Lung (tissue), 12 donors: Measurements from ENCODE around the gene ABCA7. TPM values are rescaled to one million over a fixed set of nuclear protein-coding genes. Genes with fewer than 3 reads are reported as not detected.
"Not testable (repeated sequence)": the region's sequence is repeated elsewhere in the genome, so short reads cannot be mapped to it uniquely, and the experiment has no call there.

ENCODE experiments used
- ATAC-seq: fragments of 200-7000 bp; cut with Tn5 transposase; one replicate; pipeline ENCODE4 v1.9.1; 2020; ENCODE audit warnings: moderate number of reproducible peaks; ENCODE audit not compliant: insufficient read depth, low FRiP score
- DNase-seq, 3 donors: peaks; one replicate each; pipeline ENCODE4 v3.0.0-alpha.2; 2013 to 2017
- H3K27ac ChIP-seq, 2 donors: one replicate each; pipeline ENCODE4 v1.5.1; 2013; ENCODE audit warnings: mild to moderate bottlenecking in 2 of 2, moderate library complexity in 2 of 2, control low read depth in 1 of 2, inconsistent platforms in 1 of 2, low read depth in 1 of 2, low read length in 1 of 2
- H3K27me3 ChIP-seq, 3 donors: one replicate each; pipeline ENCODE4 v1.5.1; 2013; ENCODE audit warnings: low read length in 2 of 3; ENCODE audit not compliant: control insufficient read depth in 3 of 3, insufficient read depth in 3 of 3
- H3K36me3 ChIP-seq, 4 donors: one replicate each; pipeline ENCODE4 v1.5.1; 2013; ENCODE audit warnings: low read length in 4 of 4, mild to moderate bottlenecking in 1 of 4, moderate library complexity in 1 of 4; ENCODE audit not compliant: control insufficient read depth in 4 of 4, insufficient read depth in 4 of 4
- H3K4me1 ChIP-seq, 5 donors: one replicate each; pipeline ENCODE4 v1.5.1; 2013; ENCODE audit warnings: low read length in 5 of 5, mild to moderate bottlenecking in 2 of 5, moderate library complexity in 1 of 5; ENCODE audit not compliant: control insufficient read depth in 5 of 5, insufficient read depth in 5 of 5
- H3K4me3 ChIP-seq: one replicate; pipeline ENCODE4 v1.5.1; 2013; ENCODE audit warnings: mild to moderate bottlenecking, control low read depth, moderate library complexity
- H3K9ac ChIP-seq, 2 donors: one replicate each; pipeline ENCODE4 v1.5.1; 2013; ENCODE audit warnings: low read length in 2 of 2, control low read depth in 1 of 2; ENCODE audit not compliant: insufficient read depth in 1 of 2
- H3K9me3 ChIP-seq, 4 donors: one replicate each; pipeline ENCODE4 v1.5.1; 2013; ENCODE audit warnings: low read length in 3 of 4, mild to moderate bottlenecking in 1 of 4, moderate library complexity in 1 of 4; ENCODE audit not compliant: control insufficient read depth in 4 of 4, insufficient read depth in 3 of 4
- WGBS, 2 donors: extraction: QIAGEN DNeasy Blood & Tissue Kit; methylation state at CpG; one replicate each; pipeline ENCODE4 v1.1.7; 2013; 5-methylcytosine and 5-hydroxymethylcytosine counted together
- polyA plus RNA-seq, 2 donors: library from polyadenylated mRNA; stranded (reverse); fragments of 200-250 nt; gene quantifications; one replicate each; pipeline ENCODE4 v1.2.1, GENCODE V29; 2013
- total RNA-seq, 2 donors: library from RNA; depleted of rRNA in 1 of 2; stranded (reverse); fragments of >200 nt in 1 of 2; gene quantifications; one replicate each; pipeline ENCODE4 v1.2.1, GENCODE V29; 2014 to 2021
- TF ChIP-seq, protein P1 (sequence below): IDR thresholded peaks from 2 replicates; pipeline ENCODE4 v1.5.1; 2012; ENCODE audit warnings: mild to moderate bottlenecking; ENCODE audit errors: control extremely low read depth, extremely low read depth
- donor health status: control.
- donor health status: control.
- donor health status: Bipolar disorder and iron deficiency.
- donor health status: healthy.
- donor health status: DM: yes; HTN: yes; CAD: no.

Gene ABCA7
- total and polyA plus RNA-seq, 4 donors = 20.1 to 54.4 (median 41.7) TPM

DNA sequence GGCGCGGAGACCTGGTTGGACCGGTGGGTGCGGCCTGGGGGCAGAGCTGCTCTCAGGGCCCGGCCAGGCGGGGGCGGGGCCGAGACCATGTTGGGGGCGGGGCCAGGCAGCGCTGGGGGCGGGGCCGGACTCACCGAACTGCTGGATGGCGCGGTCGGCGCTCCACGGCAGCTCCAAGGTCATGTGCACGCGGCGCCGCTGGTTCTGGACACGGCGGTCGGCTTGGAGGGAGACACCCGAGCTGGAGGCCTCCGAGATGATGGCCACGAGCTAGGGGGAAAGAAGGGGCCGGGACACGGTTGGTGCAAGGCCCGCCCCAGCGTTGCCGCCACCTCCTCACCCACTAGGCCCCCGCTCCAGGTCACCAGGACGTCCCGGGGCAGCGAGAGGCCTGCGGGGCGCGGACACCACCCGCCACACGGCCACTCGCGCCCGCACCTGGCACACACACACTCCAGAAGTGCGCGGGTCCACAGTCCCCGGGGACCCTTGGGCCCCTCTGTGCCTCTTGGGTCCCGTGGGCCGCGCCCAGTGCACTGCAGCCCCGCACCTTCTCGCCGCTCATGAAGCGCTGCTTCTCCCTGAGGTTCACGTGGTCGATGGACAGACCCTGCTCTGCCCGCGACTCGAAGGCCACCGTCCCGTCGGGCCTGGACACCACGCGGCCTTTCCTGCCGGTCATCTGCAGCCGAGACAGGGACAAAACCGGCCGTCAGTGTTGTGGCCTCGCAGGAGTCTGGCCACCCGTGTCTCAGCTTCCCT is 72.5 kb downstream of the ABCA7 start:
- H3K27me3 ChIP-seq = no peaks in the 10 kb centered on the region
- 78 to 85% methylated on average over 62 to 71 of the region's 71 CpGs for WGBS, 2 donors
- no peaks in the 10 kb centered on the region for H3K9me3 ChIP-seq
- H3K36me3 ChIP-seq = peaks cover 5 to 84% (median 12%) of the 10 kb centered on the region in 4 donors
- H3K4me3 ChIP-seq = no peak overlapping the region
- H3K27ac ChIP-seq = peak overlapping the region in 1 of 2 donors; percentile 49
- peaks cover 0 to 10% (median 6%) of the 10 kb centered on the region in 5 donors for H3K4me1 ChIP-seq
- TF ChIP-seq, protein P1, sequence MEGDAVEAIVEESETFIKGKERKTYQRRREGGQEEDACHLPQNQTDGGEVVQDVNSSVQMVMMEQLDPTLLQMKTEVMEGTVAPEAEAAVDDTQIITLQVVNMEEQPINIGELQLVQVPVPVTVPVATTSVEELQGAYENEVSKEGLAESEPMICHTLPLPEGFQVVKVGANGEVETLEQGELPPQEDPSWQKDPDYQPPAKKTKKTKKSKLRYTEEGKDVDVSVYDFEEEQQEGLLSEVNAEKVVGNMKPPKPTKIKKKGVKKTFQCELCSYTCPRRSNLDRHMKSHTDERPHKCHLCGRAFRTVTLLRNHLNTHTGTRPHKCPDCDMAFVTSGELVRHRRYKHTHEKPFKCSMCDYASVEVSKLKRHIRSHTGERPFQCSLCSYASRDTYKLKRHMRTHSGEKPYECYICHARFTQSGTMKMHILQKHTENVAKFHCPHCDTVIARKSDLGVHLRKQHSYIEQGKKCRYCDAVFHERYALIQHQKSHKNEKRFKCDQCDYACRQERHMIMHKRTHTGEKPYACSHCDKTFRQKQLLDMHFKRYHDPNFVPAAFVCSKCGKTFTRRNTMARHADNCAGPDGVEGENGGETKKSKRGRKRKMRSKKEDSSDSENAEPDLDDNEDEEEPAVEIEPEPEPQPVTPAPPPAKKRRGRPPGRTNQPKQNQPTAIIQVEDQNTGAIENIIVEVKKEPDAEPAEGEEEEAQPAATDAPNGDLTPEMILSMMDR = no peak
- ATAC-seq = no peak
- peak in 2 of 3 donors; percentile 22 to 66 for DNase-seq
- no peak overlapping the region for H3K9ac ChIP-seq

DNA sequence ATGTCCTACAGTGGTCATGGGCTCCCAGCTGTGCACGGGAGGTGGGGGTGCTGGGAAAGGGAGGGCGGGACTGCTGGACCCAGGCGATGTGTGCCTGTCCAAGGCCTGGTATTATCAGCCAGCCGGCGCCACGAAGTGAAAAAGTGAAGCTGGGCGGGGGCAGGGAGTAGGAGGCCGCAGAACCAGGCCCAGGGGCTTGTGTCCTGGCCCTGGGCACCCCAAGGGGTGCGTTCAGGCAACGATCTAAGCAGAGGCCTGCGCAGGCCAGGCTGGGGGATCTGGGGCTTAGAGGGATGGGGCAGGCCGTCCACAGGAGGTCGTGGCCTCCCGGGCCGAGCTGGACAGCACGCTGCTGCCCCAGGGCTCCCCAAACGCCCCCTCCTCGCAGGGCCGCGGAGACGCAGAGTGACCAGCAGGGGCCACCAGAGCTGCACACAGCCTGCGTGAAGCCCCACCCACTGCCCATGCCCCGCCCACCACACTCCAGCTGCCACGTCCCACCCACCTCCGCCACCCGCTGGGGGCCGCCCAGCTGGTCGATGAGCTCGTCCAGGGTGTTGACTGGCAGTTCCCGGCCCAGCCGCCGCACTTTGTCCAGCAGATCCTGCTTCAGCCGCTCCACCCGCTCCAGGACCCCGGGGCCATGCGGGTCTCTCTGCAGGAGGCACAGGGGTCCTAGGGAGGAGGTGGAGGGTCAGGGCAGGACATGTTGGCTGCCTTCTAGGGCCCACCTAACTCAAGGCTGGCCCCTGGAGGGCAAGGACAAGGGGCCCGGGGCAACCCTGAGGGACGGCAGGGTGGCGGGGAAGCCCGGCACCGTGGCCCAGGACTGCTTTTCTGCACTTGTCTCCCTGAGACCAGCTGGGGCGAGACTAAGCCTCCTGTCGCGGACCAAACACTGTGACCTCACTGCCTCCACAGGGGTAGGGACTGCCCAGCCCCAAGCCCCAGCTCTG is 73.4 kb downstream of the ABCA7 start:
- no peaks in the 10 kb centered on the region for H3K27me3 ChIP-seq

DNA sequence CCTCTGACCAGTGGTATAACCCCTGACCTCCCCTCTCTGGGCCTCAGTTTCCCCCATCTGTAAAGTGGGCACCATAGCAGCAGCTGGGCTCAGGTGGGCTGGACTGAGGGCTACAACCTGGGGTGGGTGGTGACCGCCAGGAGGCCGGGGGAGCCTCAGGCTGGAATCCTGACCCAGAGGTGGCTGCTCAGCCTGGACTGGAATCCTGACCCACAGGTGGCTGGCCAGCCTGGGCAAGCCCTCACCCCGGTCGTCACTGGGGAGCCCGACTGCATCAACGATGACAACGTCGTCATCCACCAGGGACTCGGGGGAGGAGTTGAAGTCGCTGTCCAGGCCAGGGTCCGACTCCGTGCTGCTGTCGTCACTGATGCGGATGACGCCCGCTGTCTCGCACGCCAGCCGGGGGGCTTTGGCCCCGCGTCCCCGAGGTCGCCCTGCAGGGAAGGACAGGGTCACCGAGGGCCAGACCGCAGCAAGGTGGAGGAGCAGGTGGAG is 74.1 kb downstream of the ABCA7 start:
- no peaks in the 10 kb centered on the region for H3K27me3 ChIP-seq
- no peak for ATAC-seq
- peaks cover 0 to 9% (median 6%) of the 10 kb centered on the region in 5 donors for H3K4me1 ChIP-seq
- no peaks in the 10 kb centered on the region for H3K9me3 ChIP-seq
- no peak overlapping the region for H3K9ac ChIP-seq
- no peak for DNase-seq
- 94 to 96% methylated on average over 25 of the region's 25 CpGs for WGBS, 2 donors
- no peak overlapping the region for H3K4me3 ChIP-seq
- TF ChIP-seq, protein P1 = no peak
- H3K27ac ChIP-seq = peak overlapping the region in 1 of 2 donors; percentile 71
- peaks cover 9 to 84% (median 12%) of the 10 kb centered on the region in 4 donors for H3K36me3 ChIP-seq

More for the DNA sequence above, 73.4 kb downstream of the ABCA7 start:
- Histone ChIP-seq H3K9ac (no peak overlapping the region), H3K27ac (peak overlapping the region in 1 of 2 donors; percentile 71), H3K9me3 (no peaks in the 10 kb centered on the region), H3K4me1 (peaks cover 0 to 10% (median 6%) of the 10 kb centered on the region in 5 donors), H3K36me3 (peaks cover 7 to 84% (median 12%) of the 10 kb centered on the region in 4 donors), H3K4me3 (no peak overlapping the region)
- WGBS, 2 donors = 32 to 38% methylated on average over 32 to 44 of the region's 44 CpGs
- TF ChIP-seq, protein P1 = peak; percentile 70
- DNase-seq = peak; percentile 96 to 98 (median 97)
- peak; percentile 83 for ATAC-seq

DNA sequence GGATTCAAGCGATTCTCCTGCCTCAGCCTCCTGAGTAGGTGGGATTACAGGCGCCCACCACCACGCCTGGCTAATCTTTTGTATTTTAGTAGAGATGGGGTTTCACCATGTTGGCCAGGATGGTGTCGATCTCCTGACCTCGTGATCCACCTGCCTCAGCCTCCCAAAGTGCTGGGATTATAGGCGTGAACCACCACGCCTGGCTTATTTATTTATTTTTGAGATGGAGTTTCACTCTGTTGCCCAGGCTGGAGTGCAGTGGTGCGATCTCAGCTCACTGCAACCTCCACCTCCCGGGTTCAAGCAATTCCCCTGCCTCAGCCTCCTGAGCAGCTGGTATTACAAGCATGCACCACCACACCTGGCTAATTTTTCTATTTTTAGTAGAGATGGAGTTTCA is 74.8 kb downstream of the ABCA7 start:
- not testable (repeated sequence) for H3K4me1 ChIP-seq, H3K9ac ChIP-seq, H3K27ac ChIP-seq, H3K4me3 ChIP-seq, H3K27me3 ChIP-seq, DNase-seq, ATAC-seq, H3K9me3 ChIP-seq
- WGBS, 2 donors = 95 to 98% methylated on average over 9 of the region's 9 CpGs
- peaks cover 9 to 85% (median 13%) of the 10 kb centered on the region in 4 donors for H3K36me3 ChIP-seq
